GM12878 (cell line): Measurements from ENCODE around the gene NFS1. TPM values are rescaled to one million over a fixed set of nuclear protein-coding genes. Genes with fewer than 3 reads are reported as not detected.

ENCODE experiments used
- ATF2 ChIP-seq: IDR thresholded peaks from 2 replicates; pipeline ENCODE4 v1.6.1; 2012; ENCODE audit warnings: low read length, inconsistent platforms
- BHLHE40 ChIP-seq, 2 experiments: fragments of 450-650 bp in 1 of 2; IDR thresholded peaks; 2 replicates each; pipeline ENCODE4 v1.6.1; 2011 to 2017; ENCODE audit warnings: low read depth in 2 of 2, borderline replicate concordance in 1 of 2, improper control_type of control experiment in 1 of 2, low read length in 1 of 2, mild to moderate bottlenecking in 1 of 2
- CHD2 ChIP-seq: IDR thresholded peaks from 2 replicates; pipeline ENCODE4 v1.6.1; 2011; ENCODE audit warnings: low read depth, low read length, improper control_type of control experiment, borderline replicate concordance
- E2F4 ChIP-seq: IDR thresholded peaks from 2 replicates; pipeline ENCODE4 v1.6.1; 2012; ENCODE audit warnings: low read depth, low read length, improper control_type of control experiment
- EP300 ChIP-seq, 2 experiments: fragments of 150-350 bp in 1 of 2; IDR thresholded peaks; 2 replicates each; pipeline ENCODE4 v1.6.1; 2011 to 2012; ENCODE audit warnings: low read depth in 2 of 2, low read length in 2 of 2, borderline replicate concordance in 1 of 2, improper control_type of control experiment in 1 of 2, inconsistent platforms in 1 of 2; ENCODE audit not compliant: control insufficient read depth in 1 of 2
- HDAC2 ChIP-seq: fragments of 200-600 bp; sonication (generic); IDR thresholded peaks from 2 replicates; pipeline ENCODE4 v1.6.1; 2017
- IKZF2 ChIP-seq, 2 experiments: fragments of 450-650 bp; IDR thresholded peaks; 2 replicates each; pipeline ENCODE4 v1.6.1; 2017; ENCODE audit warnings: mild to moderate bottlenecking in 2 of 2, moderate library complexity in 2 of 2
- IRF4 ChIP-seq: IDR thresholded peaks from 2 replicates; pipeline ENCODE4 v1.6.1; 2011; ENCODE audit warnings: low read depth, low read length
- KAT2A ChIP-seq: conservative IDR thresholded peaks from 2 replicates; pipeline ENCODE4 v1.6.1; 2011; ENCODE audit warnings: low read depth, low read length; ENCODE audit not compliant: control insufficient read depth
- NFXL1 ChIP-seq: fragments of 450-650 bp; IDR thresholded peaks from 2 replicates; pipeline ENCODE4 v1.6.1; 2017; ENCODE audit warnings: antibody characterized with exemption, mild to moderate bottlenecking, borderline replicate concordance
- SP1 ChIP-seq: IDR thresholded peaks from one replicate; pipeline ENCODE4 v1.6.1; 2011; ENCODE audit warnings: low read depth, low read length
- TAF1 ChIP-seq: IDR thresholded peaks from 2 replicates; pipeline ENCODE4 v1.6.1; 2011; ENCODE audit warnings: mild to moderate bottlenecking, low read depth, low read length, borderline replicate concordance
- WRNIP1 ChIP-seq: IDR thresholded peaks from 2 replicates; pipeline ENCODE4 v1.6.1; 2011; ENCODE audit warnings: low read depth, low read length, improper control_type of control experiment, borderline replicate concordance
- ZNF217 ChIP-seq: fragments of 450-650 bp; IDR thresholded peaks from 2 replicates; pipeline ENCODE4 v1.6.1; 2017; ENCODE audit warnings: antibody characterized with exemption, mild to moderate bottlenecking
- ZNF384 ChIP-seq: IDR thresholded peaks from 2 replicates; pipeline ENCODE4 v1.6.1; 2012; ENCODE audit warnings: low read depth, mild to moderate bottlenecking, low read length, improper control_type of control experiment, borderline replicate concordance
- polyA plus RNA-seq, 11 experiments: library from polyadenylated mRNA; depleted of rRNA in 4 of 11; unstranded in 6 of 11; stranded (reverse) in 5 of 11; fragments of >200 nt; fragmentation: Nextera tagmentation in 4 of 11; fragmentation: Illumina TruSeq in 1 of 11; extraction: Ambion mirVana in 4 of 11; extraction: Trizol in 1 of 11; gene quantifications; 1 replicate in 1 of 11; 2 replicates in 10 of 11; pipeline versions ENCODE4 v1.2.1 to v1.2.3, GENCODE V29; 2011 to 2016; ENCODE audit warnings: inconsistent platforms in 2 of 11, missing spikeins in 2 of 11, low read depth in 1 of 11
- total RNA-seq, 4 experiments: library from RNA; depleted of rRNA in 3 of 4; stranded (reverse); fragments of >200 nt in 3 of 4; fragmentation: Illumina TruSeq in 1 of 4; extraction: Trizol in 1 of 4; gene quantifications; 2 replicates each; pipeline versions ENCODE4 v1.2.1 to v1.2.3, GENCODE V29; 2013 to 2021
- TF ChIP-seq, protein P1 (sequence below): IDR thresholded peaks from 2 replicates; pipeline ENCODE4 v1.6.1; 2011; ENCODE audit warnings: borderline replicate concordance, low read depth, mild to moderate bottlenecking, moderate library complexity, mixed read lengths, low read length; ENCODE audit not compliant: insufficient read depth; ENCODE audit errors: extremely low read length
- TF ChIP-seq, protein P2 (sequence below), 3 experiments: IDR thresholded peaks in 2 of 3; conservative IDR thresholded peaks in 1 of 3; 2 replicates each; pipeline ENCODE4 v1.5.1; 2011; ENCODE audit warnings: low read depth in 3 of 3, low read length in 3 of 3, mild to moderate bottlenecking in 3 of 3, control low read depth in 2 of 3, moderate library complexity in 2 of 3, inconsistent platforms in 1 of 3, mixed read lengths in 1 of 3; ENCODE audit not compliant: control insufficient read depth in 2 of 3, insufficient read depth in 1 of 3; ENCODE audit errors: extremely low read depth in 1 of 3
- TF ChIP-seq, protein P3 (sequence below): fragments of 450-650 bp; IDR thresholded peaks from 2 replicates; pipeline ENCODE4 v1.6.1; 2017; ENCODE audit warnings: low read depth, mild to moderate bottlenecking, moderate library complexity

The NFS1 gene
- total and polyA plus RNA-seq, 10 of the 15 experiments (the other 5 are each of a cell fraction or from before 2014, with no cell fraction given) = 9.2 to 74.1 (median 38.6) TPM

GRCh38 chr20:35619196-35620095 is 79.7 kb downstream of the NFS1 start (continued):
- TF ChIP-seq, protein P1, sequence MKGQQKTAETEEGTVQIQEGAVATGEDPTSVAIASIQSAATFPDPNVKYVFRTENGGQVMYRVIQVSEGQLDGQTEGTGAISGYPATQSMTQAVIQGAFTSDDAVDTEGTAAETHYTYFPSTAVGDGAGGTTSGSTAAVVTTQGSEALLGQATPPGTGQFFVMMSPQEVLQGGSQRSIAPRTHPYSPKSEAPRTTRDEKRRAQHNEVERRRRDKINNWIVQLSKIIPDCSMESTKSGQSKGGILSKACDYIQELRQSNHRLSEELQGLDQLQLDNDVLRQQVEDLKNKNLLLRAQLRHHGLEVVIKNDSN = no peak
- TF ChIP-seq, protein P2, sequence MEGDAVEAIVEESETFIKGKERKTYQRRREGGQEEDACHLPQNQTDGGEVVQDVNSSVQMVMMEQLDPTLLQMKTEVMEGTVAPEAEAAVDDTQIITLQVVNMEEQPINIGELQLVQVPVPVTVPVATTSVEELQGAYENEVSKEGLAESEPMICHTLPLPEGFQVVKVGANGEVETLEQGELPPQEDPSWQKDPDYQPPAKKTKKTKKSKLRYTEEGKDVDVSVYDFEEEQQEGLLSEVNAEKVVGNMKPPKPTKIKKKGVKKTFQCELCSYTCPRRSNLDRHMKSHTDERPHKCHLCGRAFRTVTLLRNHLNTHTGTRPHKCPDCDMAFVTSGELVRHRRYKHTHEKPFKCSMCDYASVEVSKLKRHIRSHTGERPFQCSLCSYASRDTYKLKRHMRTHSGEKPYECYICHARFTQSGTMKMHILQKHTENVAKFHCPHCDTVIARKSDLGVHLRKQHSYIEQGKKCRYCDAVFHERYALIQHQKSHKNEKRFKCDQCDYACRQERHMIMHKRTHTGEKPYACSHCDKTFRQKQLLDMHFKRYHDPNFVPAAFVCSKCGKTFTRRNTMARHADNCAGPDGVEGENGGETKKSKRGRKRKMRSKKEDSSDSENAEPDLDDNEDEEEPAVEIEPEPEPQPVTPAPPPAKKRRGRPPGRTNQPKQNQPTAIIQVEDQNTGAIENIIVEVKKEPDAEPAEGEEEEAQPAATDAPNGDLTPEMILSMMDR (IDR thresholded peaks at IDR 0.05 in 2 of 3, conservative IDR thresholded peaks at IDR 0.05 in 1 of 3; ENCODE audit: control insufficient read depth in 2 of 3, extremely low read depth in 1 of 3, insufficient read depth in 1 of 3, low read depth in 3 of 3, low read length in 3 of 3) = peak; percentile 74 to 87 (median 77)
- TF ChIP-seq ZNF384 (no peak), WRNIP1 (no peak; the same call in 1 of the 2 replicates), E2F4 (no peak), IRF4 (peak; percentile 46; the same call in 1 of the 2 replicates), ZNF217 (no peak), NFXL1 (no peak), SP1 (no peak), KAT2A (no peak), CHD2 (no peak), BHLHE40 (IDR thresholded peaks at IDR 0.05; ENCODE audit: borderline replicate concordance in 1 of 2, low read depth in 2 of 2, low read length in 1 of 2) (peak; percentile 20 to 34; a peak in 1 of 4 replicates), IKZF2 (IDR thresholded peaks at IDR 0.05) (peak; percentile 32 to 49; a peak in 2 of 4 replicates), EP300 (IDR thresholded peaks at IDR 0.05; ENCODE audit: borderline replicate concordance in 1 of 2, control insufficient read depth in 1 of 2, low read depth in 2 of 2, low read length in 2 of 2) (no peak), HDAC2 (no peak), TAF1 (no peak), ATF2 (no peak)
- TF ChIP-seq, protein P3, sequence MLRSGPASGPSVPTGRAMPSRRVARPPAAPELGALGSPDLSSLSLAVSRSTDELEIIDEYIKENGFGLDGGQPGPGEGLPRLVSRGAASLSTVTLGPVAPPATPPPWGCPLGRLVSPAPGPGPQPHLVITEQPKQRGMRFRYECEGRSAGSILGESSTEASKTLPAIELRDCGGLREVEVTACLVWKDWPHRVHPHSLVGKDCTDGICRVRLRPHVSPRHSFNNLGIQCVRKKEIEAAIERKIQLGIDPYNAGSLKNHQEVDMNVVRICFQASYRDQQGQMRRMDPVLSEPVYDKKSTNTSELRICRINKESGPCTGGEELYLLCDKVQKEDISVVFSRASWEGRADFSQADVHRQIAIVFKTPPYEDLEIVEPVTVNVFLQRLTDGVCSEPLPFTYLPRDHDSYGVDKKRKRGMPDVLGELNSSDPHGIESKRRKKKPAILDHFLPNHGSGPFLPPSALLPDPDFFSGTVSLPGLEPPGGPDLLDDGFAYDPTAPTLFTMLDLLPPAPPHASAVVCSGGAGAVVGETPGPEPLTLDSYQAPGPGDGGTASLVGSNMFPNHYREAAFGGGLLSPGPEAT = peak; percentile 70; the same call in 1 of the 2 replicates
